Keratinocyte (primary cell): Measurements from ENCODE around the gene NHP2. TPM values are rescaled to one million over a fixed set of nuclear protein-coding genes. Genes with fewer than 3 reads are reported as not detected.

Experiments used
- DNase-seq: peaks from one replicate; pipeline ENCODE4 v3.0.0-alpha.2; 2011; ENCODE audit warnings: low read depth, missing footprints, low spot score
- FAIRE-seq: peaks from 2 replicates; lab custom pipeline; 2011; peaks lifted over from hg19 to GRCh38; lab: Jason Lieb, UNC
- H2AFZ ChIP-seq: 2 replicates; pipeline ENCODE4 v1.6.0; 2012; ENCODE audit warnings: low read length, control low read depth, inconsistent platforms; ENCODE audit not compliant: control insufficient read depth
- H3K27ac ChIP-seq: 2 replicates; pipeline ENCODE4 v1.5.1; 2011; ENCODE audit warnings: low read length; ENCODE audit not compliant: control insufficient read depth, insufficient read depth
- H3K27me3 ChIP-seq: 3 replicates; pipeline ENCODE4 v1.6.0; 2011; ENCODE audit warnings: low read length; ENCODE audit not compliant: control insufficient read depth, insufficient read depth; ENCODE audit errors: extremely low read depth
- H3K36me3 ChIP-seq, 2 experiments: 2 replicates in 1 of 2; 3 replicates in 1 of 2; pipeline ENCODE4 v1.5.1; 2011; ENCODE audit warnings: low read length in 2 of 2, mild to moderate bottlenecking in 1 of 2; ENCODE audit not compliant: control insufficient read depth in 2 of 2, insufficient read depth in 2 of 2; ENCODE audit errors: extremely low read depth in 1 of 2
- H3K4me1 ChIP-seq: 3 replicates; pipeline ENCODE4 v1.5.1; 2011; ENCODE audit warnings: low read length; ENCODE audit not compliant: control insufficient read depth, insufficient read depth; ENCODE audit errors: extremely low read depth
- H3K4me2 ChIP-seq: 3 replicates; pipeline ENCODE4 v1.6.0; 2011; ENCODE audit warnings: low read depth, low read length; ENCODE audit not compliant: control insufficient read depth, insufficient read depth; ENCODE audit errors: extremely low read depth
- H3K4me3 ChIP-seq, 3 experiments: fragments of 200-600 bp in 1 of 3; sonication (generic) in 1 of 3; 2 replicates in 2 of 3; 3 replicates in 1 of 3; pipeline ENCODE4 v1.5.1; 2011 to 2016; ENCODE audit warnings: low read length in 3 of 3, mild to moderate bottlenecking in 3 of 3, control low read depth in 2 of 3, inconsistent platforms in 1 of 3, low read depth in 1 of 3, mixed read lengths in 1 of 3, mixed run types in 1 of 3, moderate library complexity in 1 of 3; ENCODE audit not compliant: control insufficient read depth in 2 of 3, insufficient read depth in 2 of 3; ENCODE audit errors: extremely low read depth in 1 of 3
- H3K79me2 ChIP-seq: 2 replicates; pipeline ENCODE4 v1.6.0; 2012; ENCODE audit warnings: low read length; ENCODE audit not compliant: control insufficient read depth, insufficient read depth
- H3K9ac ChIP-seq: 3 replicates; pipeline ENCODE4 v1.6.0; 2011; ENCODE audit warnings: low read length; ENCODE audit not compliant: control insufficient read depth, insufficient read depth; ENCODE audit errors: extremely low read depth
- H3K9me1 ChIP-seq: 3 replicates; pipeline ENCODE4 v1.6.0; 2011; ENCODE audit warnings: low read length; ENCODE audit not compliant: control insufficient read depth, insufficient read depth; ENCODE audit errors: extremely low read depth
- H3K9me3 ChIP-seq: 2 replicates; pipeline ENCODE4 v1.5.1; 2012; ENCODE audit warnings: low read depth, low read length; ENCODE audit not compliant: control insufficient read depth
- H4K20me1 ChIP-seq: 3 replicates; pipeline ENCODE4 v1.6.0; 2011; ENCODE audit warnings: low read length; ENCODE audit not compliant: control insufficient read depth, insufficient read depth; ENCODE audit errors: extremely low read depth
- EZH2 ChIP-seq: IDR thresholded peaks from one replicate; pipeline ENCODE4 v1.6.1; 2012; ENCODE audit warnings: inconsistent platforms, mild to moderate bottlenecking, low read length, moderate library complexity
- dilution Hi-C: fragments of 300-500 bp; cut with MboI; formaldehyde crosslinking; loops from one replicate; pipeline ENCODE4 v1.7.0; 2020; ENCODE audit warnings: low sequenced_read_pairs; ENCODE audit not compliant: extremely low pct_ligation_motif_present
- polyA plus RNA-seq, 5 experiments: library from polyadenylated mRNA; depleted of rRNA in 3 of 5; stranded (reverse) in 3 of 5; stranded (forward) in 1 of 5; unstranded in 1 of 5; fragments of >200 nt; gene quantifications; 1 replicate in 1 of 5; 2 replicates in 3 of 5; 3 replicates in 1 of 5; pipeline versions ENCODE4 v1.2.1 to v1.2.3, GENCODE V29; 2011 to 2012; ENCODE audit warnings: missing spikeins in 2 of 5, low read depth in 1 of 5, low replicate concordance in 1 of 5
- TF ChIP-seq, protein P1 (sequence below), 3 experiments: IDR thresholded peaks in 1 of 3; conservative IDR thresholded peaks in 1 of 3; optimal IDR thresholded peaks in 1 of 3; 2 replicates in 2 of 3; 3 replicates in 1 of 3; pipeline versions ENCODE3 to v1.5.1; 2011; ENCODE audit warnings: low read length in 3 of 3, mild to moderate bottlenecking in 3 of 3, moderate library complexity in 2 of 3, control low read depth in 1 of 3, inconsistent platforms in 1 of 3; ENCODE audit not compliant: insufficient read depth in 2 of 3; ENCODE audit errors: extremely low read depth in 1 of 3

The NHP2 gene
- polyA plus RNA-seq, 1 donor (not counting 4 experiments of a cell fraction or from before 2014, with no cell fraction given): 186 TPM

DNA sequence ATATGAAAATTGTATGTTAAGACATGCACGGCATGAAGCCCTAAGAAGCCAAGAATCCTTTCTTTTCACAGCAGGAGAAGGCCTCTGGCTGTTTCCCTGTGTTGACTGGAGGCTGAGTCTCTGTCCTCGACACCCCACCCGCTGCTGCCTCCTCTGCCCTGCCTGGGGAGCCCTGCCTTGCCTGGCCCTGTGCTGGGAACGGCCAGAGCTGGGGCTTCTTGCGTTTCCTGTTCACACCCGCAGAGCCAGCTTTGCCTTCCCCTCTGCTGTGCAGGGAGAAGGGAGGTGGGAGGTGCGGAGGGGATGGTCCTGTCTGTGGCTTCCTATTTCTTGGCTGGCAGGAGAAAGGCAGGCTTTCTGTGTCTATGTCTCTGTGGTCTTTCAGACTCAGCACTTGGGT is 40.3 kb upstream of the NHP2 start:
- H3K4me2 ChIP-seq: no peak overlapping the region
- no peak overlapping the region for H3K27ac ChIP-seq
- FAIRE-seq: no peak
- no peak for DNase-seq
- H2AFZ ChIP-seq: no peak overlapping the region
- no peaks in the 10 kb centered on the region for H4K20me1 ChIP-seq
- H3K9me3 ChIP-seq: no peaks in the 10 kb centered on the region
- H3K4me3 ChIP-seq: no peak overlapping the region
- dilution Hi-C loops: no loop called here
- no peaks in the 10 kb centered on the region for H3K36me3 ChIP-seq
- no peaks in the 10 kb centered on the region for H3K9me1 ChIP-seq
- no peaks in the 10 kb centered on the region for H3K4me1 ChIP-seq
- TF ChIP-seq, protein P1, sequence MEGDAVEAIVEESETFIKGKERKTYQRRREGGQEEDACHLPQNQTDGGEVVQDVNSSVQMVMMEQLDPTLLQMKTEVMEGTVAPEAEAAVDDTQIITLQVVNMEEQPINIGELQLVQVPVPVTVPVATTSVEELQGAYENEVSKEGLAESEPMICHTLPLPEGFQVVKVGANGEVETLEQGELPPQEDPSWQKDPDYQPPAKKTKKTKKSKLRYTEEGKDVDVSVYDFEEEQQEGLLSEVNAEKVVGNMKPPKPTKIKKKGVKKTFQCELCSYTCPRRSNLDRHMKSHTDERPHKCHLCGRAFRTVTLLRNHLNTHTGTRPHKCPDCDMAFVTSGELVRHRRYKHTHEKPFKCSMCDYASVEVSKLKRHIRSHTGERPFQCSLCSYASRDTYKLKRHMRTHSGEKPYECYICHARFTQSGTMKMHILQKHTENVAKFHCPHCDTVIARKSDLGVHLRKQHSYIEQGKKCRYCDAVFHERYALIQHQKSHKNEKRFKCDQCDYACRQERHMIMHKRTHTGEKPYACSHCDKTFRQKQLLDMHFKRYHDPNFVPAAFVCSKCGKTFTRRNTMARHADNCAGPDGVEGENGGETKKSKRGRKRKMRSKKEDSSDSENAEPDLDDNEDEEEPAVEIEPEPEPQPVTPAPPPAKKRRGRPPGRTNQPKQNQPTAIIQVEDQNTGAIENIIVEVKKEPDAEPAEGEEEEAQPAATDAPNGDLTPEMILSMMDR (optimal IDR thresholded peaks at IDR 0.05 in 1 of 3, IDR thresholded peaks at IDR 0.05 in 1 of 3, conservative IDR thresholded peaks at IDR 0.05 in 1 of 3; ENCODE audit: extremely low read depth in 1 of 3, insufficient read depth in 2 of 3, low read length in 3 of 3): no peak
- no peak for TF ChIP-seq EZH2
- peaks cover 8% of the 10 kb centered on the region for H3K27me3 ChIP-seq
- H3K9ac ChIP-seq: no peak overlapping the region
- no peaks in the 10 kb centered on the region for H3K79me2 ChIP-seq

DNA sequence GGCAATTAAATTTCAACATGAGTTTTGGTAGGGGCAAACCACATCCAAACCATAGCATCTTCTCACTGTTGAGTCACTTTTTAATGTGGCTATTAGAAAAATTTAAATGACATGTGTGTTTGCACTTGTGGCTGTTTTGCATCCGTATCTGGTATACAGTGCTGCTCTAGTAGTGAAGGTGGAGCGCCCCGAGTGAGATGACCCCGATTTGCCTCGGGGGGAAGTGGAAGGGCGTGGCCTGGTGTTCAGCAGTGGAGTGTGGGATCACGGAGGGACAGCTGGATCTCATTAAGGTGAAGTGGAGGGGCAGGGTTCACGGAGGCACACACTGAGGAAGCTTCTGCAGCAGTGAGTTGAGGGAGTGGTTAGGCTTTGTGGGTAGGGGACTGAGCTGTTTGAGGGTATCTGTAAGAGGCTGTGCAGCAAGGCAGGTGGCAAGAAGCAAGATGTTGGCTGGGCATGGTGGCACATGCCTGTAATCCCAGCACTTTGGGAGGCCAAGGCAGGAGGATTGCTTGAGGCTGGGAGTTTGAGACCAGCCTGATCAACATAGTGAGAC is 39.6 kb upstream of the NHP2 start:
- no peaks in the 10 kb centered on the region for H4K20me1 ChIP-seq
- H3K27ac ChIP-seq: no peak overlapping the region
- no peaks in the 10 kb centered on the region for H3K4me1 ChIP-seq
- H3K79me2 ChIP-seq: no peaks in the 10 kb centered on the region
- no peak overlapping the region for H3K4me2 ChIP-seq
- dilution Hi-C loops: no loop called here
- H3K36me3 ChIP-seq: no peaks in the 10 kb centered on the region
- DNase-seq (no peak), FAIRE-seq (no peak)
- no peak overlapping the region for H3K9ac ChIP-seq
- H2AFZ ChIP-seq: no peak overlapping the region
- H3K27me3 ChIP-seq: peaks cover 8% of the 10 kb centered on the region
- no peaks in the 10 kb centered on the region for H3K9me3 ChIP-seq
- TF ChIP-seq, protein P1 (optimal IDR thresholded peaks at IDR 0.05 in 1 of 3, IDR thresholded peaks at IDR 0.05 in 1 of 3, conservative IDR thresholded peaks at IDR 0.05 in 1 of 3; ENCODE audit: extremely low read depth in 1 of 3, insufficient read depth in 2 of 3, low read length in 3 of 3): no peak
- TF ChIP-seq EZH2: no peak
- H3K9me1 ChIP-seq: no peaks in the 10 kb centered on the region
- no peak overlapping the region for H3K4me3 ChIP-seq
